ENCODE results near the gene GOLGA8M.
"Not testable (repeated sequence)": the region's sequence is repeated elsewhere in the genome, so short reads cannot be mapped to it uniquely, and the experiment has no call there.

DNA sequence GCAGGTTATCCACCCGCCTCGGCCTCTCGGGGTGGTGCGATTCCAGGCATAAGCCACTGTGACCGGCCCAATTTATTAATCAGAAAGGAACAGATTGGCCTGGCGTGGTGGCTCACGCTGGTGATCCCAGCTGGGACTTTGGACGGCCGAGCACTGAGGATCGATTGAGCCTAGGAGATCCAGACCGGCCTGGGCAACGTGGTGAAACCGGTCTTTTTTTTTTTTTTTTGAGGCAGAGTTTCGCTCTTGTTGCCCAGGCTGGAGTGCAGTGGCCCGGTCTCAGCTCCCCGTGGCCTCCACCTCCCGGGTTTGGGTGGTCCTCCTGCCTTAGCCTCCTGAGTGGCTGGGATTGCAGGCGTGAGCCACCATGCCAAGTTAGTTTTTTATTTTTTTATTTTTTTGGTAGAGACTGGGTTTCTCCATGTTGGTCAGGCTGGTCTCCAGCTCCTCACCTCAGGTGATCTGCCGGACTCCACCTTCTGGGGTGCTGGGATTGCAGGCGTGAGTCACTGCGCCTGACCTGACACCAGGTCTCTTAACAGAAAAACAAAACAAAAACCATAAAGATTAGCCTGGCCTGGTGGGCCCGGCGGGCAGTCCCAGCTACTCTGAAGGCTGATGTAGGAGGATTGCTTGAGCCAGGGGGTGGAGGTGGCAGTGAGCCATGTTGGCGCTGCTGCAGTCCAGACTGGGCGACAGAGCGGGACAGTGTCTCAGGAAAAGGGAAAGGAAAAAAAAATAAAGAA lies 18.0 kb downstream of the GOLGA8M start:
- TF ChIP-seq, protein P1, sequence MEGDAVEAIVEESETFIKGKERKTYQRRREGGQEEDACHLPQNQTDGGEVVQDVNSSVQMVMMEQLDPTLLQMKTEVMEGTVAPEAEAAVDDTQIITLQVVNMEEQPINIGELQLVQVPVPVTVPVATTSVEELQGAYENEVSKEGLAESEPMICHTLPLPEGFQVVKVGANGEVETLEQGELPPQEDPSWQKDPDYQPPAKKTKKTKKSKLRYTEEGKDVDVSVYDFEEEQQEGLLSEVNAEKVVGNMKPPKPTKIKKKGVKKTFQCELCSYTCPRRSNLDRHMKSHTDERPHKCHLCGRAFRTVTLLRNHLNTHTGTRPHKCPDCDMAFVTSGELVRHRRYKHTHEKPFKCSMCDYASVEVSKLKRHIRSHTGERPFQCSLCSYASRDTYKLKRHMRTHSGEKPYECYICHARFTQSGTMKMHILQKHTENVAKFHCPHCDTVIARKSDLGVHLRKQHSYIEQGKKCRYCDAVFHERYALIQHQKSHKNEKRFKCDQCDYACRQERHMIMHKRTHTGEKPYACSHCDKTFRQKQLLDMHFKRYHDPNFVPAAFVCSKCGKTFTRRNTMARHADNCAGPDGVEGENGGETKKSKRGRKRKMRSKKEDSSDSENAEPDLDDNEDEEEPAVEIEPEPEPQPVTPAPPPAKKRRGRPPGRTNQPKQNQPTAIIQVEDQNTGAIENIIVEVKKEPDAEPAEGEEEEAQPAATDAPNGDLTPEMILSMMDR (IDR thresholded peaks at IDR 0.05; ENCODE audit: low read length): not testable (repeated sequence)
- TF ChIP-seq EZH2phosphoT487 (IDR thresholded peaks at IDR 0.05; ENCODE audit: low read length): not testable (repeated sequence)
